Kidney (tissue), 14 donors: ENCODE data around the gene FAM131A. TPM values are rescaled to one million over a fixed set of nuclear protein-coding genes. Genes with fewer than 3 reads are reported as not detected.

Source experiments
- DNase-seq, 5 donors: peaks; one replicate each; pipeline ENCODE4 v3.0.0-alpha.2; 2013 to 2020
- FAIRE-seq: peaks from 2 replicates; lab custom pipeline; 2012; peaks lifted over from hg19 to GRCh38; lab: Jason Lieb, UNC
- H3K27ac ChIP-seq, 2 donors: one replicate each; pipeline ENCODE4 v1.7.0; 2013; ENCODE audit warnings: low read depth in 2 of 2, low read length in 2 of 2, inconsistent platforms in 1 of 2
- H3K27me3 ChIP-seq: one replicate; pipeline ENCODE4 v1.7.1; 2013; ENCODE audit warnings: low read length, inconsistent platforms; ENCODE audit not compliant: control insufficient read depth, insufficient read depth
- H3K36me3 ChIP-seq, 3 donors: one replicate each; pipeline versions ENCODE4 v1.7.0 to v1.7.1; 2013; ENCODE audit warnings: low read length in 3 of 3, control low read depth in 1 of 3, inconsistent platforms in 1 of 3; ENCODE audit not compliant: insufficient read depth in 3 of 3, control insufficient read depth in 2 of 3
- H3K4me1 ChIP-seq, 3 donors: one replicate each; pipeline versions ENCODE4 v1.7.0 to v1.7.1; 2013; ENCODE audit warnings: low read length in 3 of 3, inconsistent platforms in 1 of 3, low read depth in 1 of 3; ENCODE audit not compliant: control insufficient read depth in 2 of 3, insufficient read depth in 2 of 3
- H3K4me3 ChIP-seq, 3 donors: one replicate each; pipeline versions ENCODE4 v1.7.0 to v1.8.1; 2013; ENCODE audit warnings: low read length in 3 of 3, control low read depth in 1 of 3, inconsistent platforms in 1 of 3
- H3K9ac ChIP-seq, 3 donors: one replicate each; pipeline versions ENCODE4 v1.7.0 to v1.7.1; 2013; ENCODE audit warnings: low read length in 3 of 3, control low read depth in 1 of 3, inconsistent platforms in 1 of 3
- H3K9me3 ChIP-seq, 3 donors: one replicate each; pipeline versions ENCODE4 v1.7.0 to v1.7.1; 2013; ENCODE audit warnings: low read length in 3 of 3, control low read depth in 1 of 3, inconsistent platforms in 1 of 3; ENCODE audit not compliant: control insufficient read depth in 2 of 3, insufficient read depth in 1 of 3
- intact Hi-C: fragments of 100-400 bp; cut with DNase I; formaldehyde crosslinking; loops from one replicate; pipeline ENCODE4 v1.11.1; 2022
- polyA plus RNA-seq: library from polyadenylated mRNA; stranded (reverse); fragments of 350-450 nt; fragmentation: Illumina TruSeq; extraction: RNeasy Lipid Tissue Mini Kit (QIAGEN cat#74804); gene quantifications from one replicate; pipeline ENCODE4 v1.2.3, GENCODE V29; 2014; ENCODE audit warnings: low read depth, low replicate concordance; ENCODE audit not compliant: insufficient read depth
- total RNA-seq: library from RNA; stranded (reverse); fragmentation: NEBNext Ultra II Directional; extraction: Animal tissue kit (Norgen Biotek cat#: 25700); gene quantifications from one replicate; pipeline ENCODE4 v1.2.1, GENCODE V29; 2021
- TF ChIP-seq, protein P1 (sequence below): IDR thresholded peaks from 3 replicates; pipeline ENCODE4 v1.5.1; 2012; ENCODE audit warnings: mild to moderate bottlenecking, moderate library complexity, borderline replicate concordance; ENCODE audit not compliant: insufficient read depth; ENCODE audit errors: extremely low read depth
- donor health status: control.
- donor health status: control.
- donor health status: control.
- donor health status: control.
- donor health status: control.
- donor health status: DM: yes; HTN: yes; CAD: no.
- donor health status: Normal renal cell carcinoma (clear cell type).

The FAM131A gene
- total and polyA plus RNA-seq, 2 donors from 2014 or later: 14.0 to 20.1 TPM

DNA sequence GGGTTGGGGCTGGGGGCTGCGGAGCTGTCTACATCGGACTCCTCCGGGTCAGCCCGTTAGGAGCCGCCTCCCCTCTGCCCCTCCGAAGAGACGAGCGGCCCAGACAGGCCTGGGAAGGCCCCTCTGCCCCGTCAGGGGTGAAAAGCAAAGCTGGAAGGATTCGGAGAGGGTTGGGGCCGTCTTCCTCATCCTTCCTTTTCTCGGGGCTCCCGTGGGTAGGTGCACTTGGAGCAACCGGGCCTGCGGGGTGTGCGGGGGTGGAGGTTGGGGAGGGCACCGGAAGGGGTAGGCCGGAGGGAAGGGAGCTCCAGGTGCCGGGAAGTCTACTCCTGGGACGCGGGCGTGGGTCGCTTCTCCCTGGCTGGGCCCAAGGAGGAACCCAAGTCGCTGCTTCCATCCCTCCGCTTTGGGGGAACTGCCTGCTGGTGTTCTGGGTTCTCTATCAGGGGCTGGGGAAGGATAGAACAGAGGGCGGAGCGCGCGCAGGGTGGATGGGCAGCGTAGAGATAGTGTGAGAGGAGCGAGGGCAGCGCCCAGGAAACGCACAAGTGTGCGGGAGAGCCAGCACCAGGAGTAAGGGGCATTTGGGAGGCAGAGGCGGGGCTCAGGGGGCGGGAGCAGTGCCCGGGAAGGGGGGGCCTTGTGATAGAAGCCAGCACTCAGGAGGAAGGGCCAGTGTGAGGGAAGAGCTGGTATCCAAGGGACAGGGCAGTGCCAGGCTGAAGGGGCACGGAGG, 24.7 kb downstream of the FAM131A start:
- Histone ChIP-seq H3K4me3 (peak overlapping the region; percentile 80 to 91 (median 84)), H3K27ac (peak overlapping the region; percentile 98 to 99), H3K36me3 (peaks cover 5 to 16% (median 7%) of the 10 kb centered on the region in 3 donors), H3K9ac (peak overlapping the region; percentile 67 to 94 (median 88)), H3K9me3 (no peaks in the 10 kb centered on the region), H3K4me1 (peaks cover 3 to 17% (median 13%) of the 10 kb centered on the region in 3 donors), H3K27me3 (no peaks in the 10 kb centered on the region)
- FAIRE-seq: no peak
- TF ChIP-seq, protein P1, sequence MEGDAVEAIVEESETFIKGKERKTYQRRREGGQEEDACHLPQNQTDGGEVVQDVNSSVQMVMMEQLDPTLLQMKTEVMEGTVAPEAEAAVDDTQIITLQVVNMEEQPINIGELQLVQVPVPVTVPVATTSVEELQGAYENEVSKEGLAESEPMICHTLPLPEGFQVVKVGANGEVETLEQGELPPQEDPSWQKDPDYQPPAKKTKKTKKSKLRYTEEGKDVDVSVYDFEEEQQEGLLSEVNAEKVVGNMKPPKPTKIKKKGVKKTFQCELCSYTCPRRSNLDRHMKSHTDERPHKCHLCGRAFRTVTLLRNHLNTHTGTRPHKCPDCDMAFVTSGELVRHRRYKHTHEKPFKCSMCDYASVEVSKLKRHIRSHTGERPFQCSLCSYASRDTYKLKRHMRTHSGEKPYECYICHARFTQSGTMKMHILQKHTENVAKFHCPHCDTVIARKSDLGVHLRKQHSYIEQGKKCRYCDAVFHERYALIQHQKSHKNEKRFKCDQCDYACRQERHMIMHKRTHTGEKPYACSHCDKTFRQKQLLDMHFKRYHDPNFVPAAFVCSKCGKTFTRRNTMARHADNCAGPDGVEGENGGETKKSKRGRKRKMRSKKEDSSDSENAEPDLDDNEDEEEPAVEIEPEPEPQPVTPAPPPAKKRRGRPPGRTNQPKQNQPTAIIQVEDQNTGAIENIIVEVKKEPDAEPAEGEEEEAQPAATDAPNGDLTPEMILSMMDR: no peak
- DNase-seq: peak in 4 of 5 donors; percentile 57 to 87 (median 82)
- intact Hi-C loops: no loop called here

DNA sequence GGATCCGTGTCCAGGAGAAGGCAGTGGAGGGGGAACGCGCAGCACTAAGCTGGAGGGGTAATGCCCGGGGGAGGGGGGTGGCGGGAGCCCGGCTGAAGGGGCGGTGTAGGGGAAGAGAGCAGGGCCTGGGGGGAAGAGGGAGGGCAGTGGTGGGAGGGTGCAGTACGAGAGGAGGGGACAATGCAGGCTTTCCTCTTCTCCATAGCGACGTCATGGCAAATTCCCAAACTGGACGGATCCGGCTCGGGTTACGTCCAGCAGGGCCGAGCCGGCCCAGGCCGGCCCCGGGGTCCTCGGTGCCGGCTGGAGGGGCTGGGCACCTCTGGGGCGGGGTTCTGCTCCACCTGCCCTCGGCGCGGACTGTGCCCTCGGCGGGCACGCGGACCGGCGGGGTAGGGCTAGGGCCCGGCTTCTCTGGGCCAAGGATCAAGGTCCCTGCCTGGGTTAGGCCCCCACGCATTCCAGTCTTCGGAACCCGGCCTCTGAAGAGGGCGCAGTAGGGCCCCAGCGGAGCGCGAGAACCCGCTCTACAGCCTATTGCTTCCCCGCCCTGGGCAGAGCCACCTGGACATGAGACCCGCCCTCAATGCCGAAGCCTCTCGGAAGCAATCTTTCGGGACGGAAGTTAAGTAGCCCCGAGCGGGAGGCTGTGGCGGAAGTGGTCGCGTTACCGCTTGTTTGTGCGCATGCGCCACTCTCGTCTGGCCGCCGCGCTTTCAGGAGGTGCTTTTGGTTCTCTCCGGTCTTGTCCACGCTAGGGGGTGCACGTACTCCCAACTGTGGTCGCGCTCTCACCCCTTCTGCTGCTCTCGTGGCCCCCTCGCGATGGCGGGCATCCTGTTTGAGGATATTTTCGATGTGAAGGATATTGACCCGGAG, 25.5 kb downstream of the FAM131A start:
- peaks cover 3 to 17% (median 13%) of the 10 kb centered on the region in 3 donors for H3K4me1 ChIP-seq
- intact Hi-C loops: no loop called here
- DNase-seq (peak; percentile 98 to 99 (median 99)), FAIRE-seq (no peak)
- TF ChIP-seq, protein P1: peak; percentile 44
- no peaks in the 10 kb centered on the region for H3K27me3 ChIP-seq
- peak overlapping the region; percentile 98 to 99 for H3K27ac ChIP-seq
- peaks cover 7 to 22% (median 8%) of the 10 kb centered on the region in 3 donors for H3K36me3 ChIP-seq
- H3K9ac ChIP-seq: peak overlapping the region; percentile 83 to 94 (median 88)
- no peaks in the 10 kb centered on the region for H3K9me3 ChIP-seq
- H3K4me3 ChIP-seq: peak overlapping the region; percentile 80 to 91 (median 84)

GRCh38 chr3:184366619-184367289, 29.4 kb downstream of the FAM131A start:
- Histone ChIP-seq H3K27ac (no peak overlapping the region), H3K36me3 (peaks cover 7 to 34% (median 12%) of the 10 kb centered on the region in 3 donors), H3K9ac (no peak overlapping the region), H3K9me3 (no peaks in the 10 kb centered on the region), H3K4me1 (peaks cover 0 to 4% (median 3%) of the 10 kb centered on the region in 3 donors), H3K27me3 (no peaks in the 10 kb centered on the region), H3K4me3 (no peak overlapping the region)
- DNase-seq (no peak), FAIRE-seq (no peak)
- intact Hi-C loops: no loop called here
- TF ChIP-seq, protein P1: no peak
